GM10248 (cell line): ENCODE data around the gene LIPG.

Source experiments
- CTCF ChIA-PET: fragments of 300-600 bp; sonication (Branson Sonifier 250); formaldehyde crosslinking; extraction: SDS; loops from one replicate; lab custom pipeline; 2021; ENCODE audit warnings: antibody characterized with exemption; lab: Yijun Ruan, JAX
- POLR2A ChIA-PET: fragments of 350-650 bp; sonication (Branson Sonifier 250); formaldehyde crosslinking; extraction: SDS; loops from one replicate; lab custom pipeline; 2020; ENCODE audit warnings: antibody characterized with exemption; lab: Yijun Ruan, JAX
- DNase-seq: peaks from one replicate; pipeline ENCODE4 v3.0.0; 2012; ENCODE audit errors: extremely low spot score
- CTCF ChIP-seq: IDR thresholded peaks from 2 replicates; pipeline ENCODE4 v1.5.1; 2012; ENCODE audit warnings: mild to moderate bottlenecking, low read depth; ENCODE audit errors: extremely low read depth, missing control alignments, control extremely low read depth

The LIPG gene

DNA sequence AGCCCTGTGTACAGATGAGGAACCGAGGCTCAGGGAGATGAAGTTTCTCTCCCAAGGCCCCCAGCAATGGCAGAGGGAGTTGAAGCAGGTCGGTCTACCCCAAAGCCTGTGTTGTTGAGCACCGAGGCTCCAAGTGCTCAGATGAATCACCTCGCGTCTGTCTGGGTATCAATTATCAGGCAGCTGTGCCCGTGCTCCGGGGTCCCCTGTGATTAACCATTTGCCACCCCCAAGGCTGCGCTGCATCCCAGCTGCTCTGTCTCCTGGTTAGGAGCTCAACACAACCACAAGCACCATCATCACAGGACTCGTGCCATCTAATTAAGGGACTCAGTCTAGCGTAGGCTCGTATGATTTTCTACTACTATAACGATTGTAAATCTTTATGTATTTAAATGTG, 27.1 kb downstream of the LIPG start:
- no peak for TF ChIP-seq CTCF
- CTCF ChIA-PET: interaction anchor here (2.2 kb wide), 1 partner anchor 20 kb away, joined by 5 read pairs; no protein-coding TSS in a partner anchor
- POLR2A ChIA-PET: no interaction called here

GRCh38 chr18:49590608-49591007, 28.8 kb downstream of the LIPG start:
- no peak for TF ChIP-seq CTCF
- POLR2A ChIA-PET: no interaction called here

More for the DNA sequence above, 27.1 kb downstream of the LIPG start:
- no peak for DNase-seq

GRCh38 chr18:49591271-49591670, 29.4 kb downstream of the LIPG start:
- DNase-seq: no peak
- no peak for TF ChIP-seq CTCF
- ChIA-PET CTCF (no interaction called here), POLR2A (no interaction called here)

More at GRCh38 chr18:49590608-49591007, 28.8 kb downstream of the LIPG start:
- CTCF ChIA-PET: interaction anchor here (2.2 kb wide), 1 partner anchor 19 kb away, joined by 5 read pairs; no protein-coding TSS in a partner anchor
- DNase-seq: no peak

- ChIA-PET POLR2A (no interaction called here), CTCF (no interaction called here)
- DNase-seq: no peak
- no peak for TF ChIP-seq CTCF
These were observed 29.9 kb downstream of the LIPG start for GRCh38 chr18:49591775-49592174.

GRCh38 chr18:49596687-49597086, 34.8 kb downstream of the LIPG start:
- ChIA-PET POLR2A (no interaction called here), CTCF (no interaction called here)
- DNase-seq: no peak
- no peak for TF ChIP-seq CTCF

- no peak for DNase-seq
- POLR2A ChIA-PET: no interaction called here
- CTCF ChIA-PET: no interaction called here
- TF ChIP-seq CTCF: no peak
These were observed 35.5 kb downstream of the LIPG start for GRCh38 chr18:49597157-49597931.
